Prostate gland (tissue), 2 donors: ENCODE measurements around the gene CHRND. TPM values are rescaled to one million over a fixed set of nuclear protein-coding genes. Genes with fewer than 3 reads are reported as not detected.

Experiments
- DNase-seq: peaks from one replicate; pipeline ENCODE4 v3.0.0-alpha.2; 2019; ENCODE audit warnings: low spot score
- H3K27ac ChIP-seq, 2 donors: fragments of 200-600 bp; sonication (generic); 2 replicates each; pipeline ENCODE4 v1.5.1; 2017 to 2019
- H3K27me3 ChIP-seq: fragments of 200-600 bp; sonication (generic); replicated peaks from 2 replicates; pipeline ENCODE4 v1.5.1; 2019; ENCODE audit not compliant: insufficient read depth
- H3K36me3 ChIP-seq, 2 donors: fragments of 200-600 bp; sonication (generic); 1 replicate in 1 of 2; 2 replicates in 1 of 2; pipeline versions ENCODE4 v1.5.1 to v1.8.1; 2017 to 2019
- H3K4me1 ChIP-seq: fragments of 200-600 bp; sonication (generic); replicated peaks from 2 replicates; pipeline ENCODE4 v1.5.1; 2019
- H3K4me3 ChIP-seq, 2 donors: fragments of 200-600 bp; sonication (generic); 2 replicates each; pipeline ENCODE4 v1.5.1; 2017 to 2019
- H3K9me3 ChIP-seq: fragments of 200-600 bp; sonication (generic); 2 replicates; pipeline ENCODE4 v1.5.1; 2017
- POLR2A ChIP-seq: fragments of 450-650 bp; IDR thresholded peaks from one replicate; pipeline ENCODE4 v1.6.1; 2016; ENCODE audit warnings: antibody characterized with exemption, mild to moderate bottlenecking
- POLR2AphosphoS5 ChIP-seq: sonication (generic); formaldehyde crosslinking; IDR thresholded peaks from one replicate; pipeline ENCODE4 v1.6.1; 2017; ENCODE audit warnings: antibody characterized with exemption
- WGBS: methylation state at CpG from one replicate; pipeline ENCODE4 v1.1.5; 2018; 5-methylcytosine and 5-hydroxymethylcytosine counted together
- intact Hi-C: fragments of 100-400 bp; cut with DNase I; formaldehyde crosslinking; loops from one replicate; pipeline ENCODE4 v1.14.2; 2022
- total RNA-seq, 2 donors: library from RNA; depleted of rRNA; stranded (reverse); fragments of >200 nt; gene quantifications; one replicate each; pipeline ENCODE4 v1.1.0, GENCODE V29; 2016
- TF ChIP-seq, protein P1 (sequence below), 4 experiments: fragments of 200-600 bp in 2 of 4; fragments of 450-650 bp in 2 of 4; sonication (generic) in 2 of 4; IDR thresholded peaks; 1 replicate in 3 of 4; 2 replicates in 1 of 4; pipeline ENCODE4 v1.5.1; 2016 to 2019; ENCODE audit warnings: antibody characterized with exemption in 4 of 4, mild to moderate bottlenecking in 2 of 4, moderate library complexity in 2 of 4

The CHRND gene
- total RNA-seq, 2 donors from 2014 or later = 0.34 to 1.4 TPM

- peaks cover 0 to 9% of the 10 kb centered on the region in 2 donors for H3K36me3 ChIP-seq
- no peaks in the 10 kb centered on the region for H3K27me3 ChIP-seq
- no peak overlapping the region for H3K27ac ChIP-seq
- TF ChIP-seq, protein P1, sequence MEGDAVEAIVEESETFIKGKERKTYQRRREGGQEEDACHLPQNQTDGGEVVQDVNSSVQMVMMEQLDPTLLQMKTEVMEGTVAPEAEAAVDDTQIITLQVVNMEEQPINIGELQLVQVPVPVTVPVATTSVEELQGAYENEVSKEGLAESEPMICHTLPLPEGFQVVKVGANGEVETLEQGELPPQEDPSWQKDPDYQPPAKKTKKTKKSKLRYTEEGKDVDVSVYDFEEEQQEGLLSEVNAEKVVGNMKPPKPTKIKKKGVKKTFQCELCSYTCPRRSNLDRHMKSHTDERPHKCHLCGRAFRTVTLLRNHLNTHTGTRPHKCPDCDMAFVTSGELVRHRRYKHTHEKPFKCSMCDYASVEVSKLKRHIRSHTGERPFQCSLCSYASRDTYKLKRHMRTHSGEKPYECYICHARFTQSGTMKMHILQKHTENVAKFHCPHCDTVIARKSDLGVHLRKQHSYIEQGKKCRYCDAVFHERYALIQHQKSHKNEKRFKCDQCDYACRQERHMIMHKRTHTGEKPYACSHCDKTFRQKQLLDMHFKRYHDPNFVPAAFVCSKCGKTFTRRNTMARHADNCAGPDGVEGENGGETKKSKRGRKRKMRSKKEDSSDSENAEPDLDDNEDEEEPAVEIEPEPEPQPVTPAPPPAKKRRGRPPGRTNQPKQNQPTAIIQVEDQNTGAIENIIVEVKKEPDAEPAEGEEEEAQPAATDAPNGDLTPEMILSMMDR (IDR thresholded peaks at IDR 0.05) = no peak
- TF ChIP-seq POLR2A = no peak
- no peak for TF ChIP-seq POLR2AphosphoS5
- no peak for DNase-seq
- no peak overlapping the region for H3K4me3 ChIP-seq
- H3K4me1 ChIP-seq = no peaks in the 10 kb centered on the region
- H3K9me3 ChIP-seq = no peaks in the 10 kb centered on the region
- intact Hi-C loops = no loop called here
Measured at GRCh38 chr2:232573042-232573441, 47.1 kb downstream of the CHRND start.

DNA sequence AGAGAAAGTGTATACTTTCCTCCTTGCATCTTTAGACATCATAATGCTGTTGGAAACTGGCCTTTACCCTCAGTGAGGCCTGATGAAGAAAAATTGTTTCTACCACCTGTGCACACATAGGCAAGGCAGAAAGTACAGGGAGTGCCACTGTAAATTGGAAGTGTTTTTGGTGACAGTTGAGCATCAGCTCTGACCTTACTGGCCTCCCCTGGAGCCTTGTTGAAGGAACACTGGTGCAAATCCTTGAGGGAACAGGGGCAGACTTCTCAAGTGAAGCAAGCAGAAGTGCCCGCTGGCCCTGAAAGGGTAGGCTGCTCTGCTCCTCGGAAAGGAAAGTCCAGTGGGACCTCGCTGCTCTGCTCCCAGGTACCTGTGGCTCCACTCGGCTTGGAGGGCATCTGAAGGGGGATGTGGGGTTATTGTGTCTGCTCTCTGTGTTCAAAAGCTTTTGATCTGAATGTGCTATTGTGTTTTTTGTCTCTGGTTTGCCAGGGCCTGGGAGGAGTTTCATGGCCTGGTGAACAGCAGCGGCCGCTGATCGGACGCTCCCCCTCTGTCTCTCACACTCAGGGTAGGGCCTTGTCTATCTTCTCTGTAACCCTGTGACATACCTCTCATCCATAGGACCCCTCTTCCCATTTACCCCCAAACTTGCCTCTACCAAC is 47.9 kb downstream of the CHRND start:
- H3K36me3 ChIP-seq = peaks cover 0 to 6% of the 10 kb centered on the region in 2 donors
- TF ChIP-seq POLR2A = no peak
- TF ChIP-seq, protein P1 (IDR thresholded peaks at IDR 0.05) = no peak
- no peak for TF ChIP-seq POLR2AphosphoS5
- WGBS = 77% methylated on average over 8 of the region's 8 CpGs
- DNase-seq = no peak
- no peak overlapping the region for H3K4me3 ChIP-seq
- H3K9me3 ChIP-seq = no peaks in the 10 kb centered on the region
- H3K27ac ChIP-seq = no peak overlapping the region
- intact Hi-C loops = no loop called here
- H3K4me1 ChIP-seq = no peaks in the 10 kb centered on the region
- no peaks in the 10 kb centered on the region for H3K27me3 ChIP-seq

DNA sequence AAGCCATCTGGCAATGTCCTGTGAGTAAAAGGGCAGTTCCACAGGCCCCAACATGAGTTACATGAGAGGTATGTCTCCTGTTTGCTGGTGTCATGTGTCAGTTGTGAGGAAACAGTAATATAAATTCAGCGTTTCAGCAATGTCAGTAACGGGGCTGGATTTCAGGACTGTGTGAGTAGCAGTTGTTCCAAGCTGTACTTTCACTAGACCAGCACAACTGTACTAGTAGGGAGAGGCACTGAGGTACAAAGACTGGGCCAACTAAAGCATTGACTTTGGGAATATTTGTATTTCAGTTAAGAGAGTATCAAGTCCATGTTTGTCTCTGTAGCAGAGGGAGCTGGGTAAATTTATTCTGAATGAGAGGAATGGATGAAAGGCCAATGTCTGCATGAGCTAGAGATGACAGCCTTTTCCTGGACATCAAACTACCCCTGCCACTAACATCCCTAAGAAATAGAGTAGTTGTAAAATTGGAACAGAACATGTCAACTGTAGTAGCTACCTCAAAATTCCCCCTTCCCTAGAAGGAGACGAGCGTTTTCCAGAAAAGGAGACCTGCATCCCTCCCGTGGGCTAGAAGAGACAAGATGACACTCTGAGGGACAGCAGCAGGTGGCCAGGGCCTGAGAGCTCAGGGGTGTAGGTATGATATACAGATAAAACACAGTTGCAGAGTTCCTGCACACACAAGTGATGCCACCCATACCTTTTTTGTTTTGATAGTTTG is 48.9 kb downstream of the CHRND start:
- Histone ChIP-seq H3K36me3 (no peaks in the 10 kb centered on the region), H3K27ac (no peak overlapping the region), H3K9me3 (no peaks in the 10 kb centered on the region), H3K4me1 (no peaks in the 10 kb centered on the region), H3K4me3 (no peak overlapping the region), H3K27me3 (no peaks in the 10 kb centered on the region)
- no peak for DNase-seq
- no peak for TF ChIP-seq POLR2A
- no peak for TF ChIP-seq POLR2AphosphoS5
- TF ChIP-seq, protein P1 (IDR thresholded peaks at IDR 0.05) = no peak
- WGBS = 70% methylated on average over 5 of the region's 5 CpGs
- intact Hi-C loops = no loop called here

DNA sequence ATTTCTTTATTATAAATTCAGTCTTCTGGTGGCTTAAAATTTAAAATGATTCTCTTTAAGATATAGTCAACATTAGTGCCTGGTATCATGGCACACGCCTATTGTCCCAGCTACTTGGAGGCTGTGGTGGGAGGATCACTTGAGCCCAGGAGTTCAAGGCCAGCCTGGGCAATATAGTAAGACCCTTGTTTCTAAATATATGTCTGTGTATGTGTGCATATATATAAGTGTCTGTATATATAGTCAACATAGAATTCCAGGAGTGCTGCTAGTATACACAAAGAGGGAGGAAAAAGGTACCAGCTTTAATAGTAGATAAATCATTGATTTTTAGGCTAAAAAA is 49.4 kb downstream of the CHRND start:
- Histone ChIP-seq H3K4me3 (no peak overlapping the region), H3K27me3 (no peaks in the 10 kb centered on the region), H3K9me3 (no peaks in the 10 kb centered on the region), H3K36me3 (no peaks in the 10 kb centered on the region), H3K27ac (no peak overlapping the region), H3K4me1 (no peaks in the 10 kb centered on the region)
- TF ChIP-seq, protein P1 (IDR thresholded peaks at IDR 0.05) = no peak
- TF ChIP-seq POLR2A = no peak
- no peak for TF ChIP-seq POLR2AphosphoS5
- DNase-seq = no peak
- intact Hi-C loops = no loop called here
- 100% methylated on average over 1 of the region's 1 CpG for WGBS

- intact Hi-C loops = no loop called here
- Histone ChIP-seq H3K27ac (no peak overlapping the region), H3K36me3 (no peaks in the 10 kb centered on the region), H3K9me3 (no peaks in the 10 kb centered on the region), H3K27me3 (no peaks in the 10 kb centered on the region), H3K4me3 (no peak overlapping the region), H3K4me1 (no peaks in the 10 kb centered on the region)
- DNase-seq = no peak
- WGBS = 82% methylated on average over 2 of the region's 2 CpGs
- TF ChIP-seq, protein P1 (IDR thresholded peaks at IDR 0.05) = no peak
- TF ChIP-seq POLR2AphosphoS5 = no peak
- TF ChIP-seq POLR2A = no peak
Measured at GRCh38 chr2:232576995-232577394, 51.0 kb downstream of the CHRND start.
